Measurements from ENCODE around the gene NPBWR2.
A peak's percentile ranks its signal among the peaks of the same experiment; 100 is the strongest.
"Not testable (repeated sequence)": the region's sequence is repeated elsewhere in the genome, so short reads cannot be mapped to it uniquely, and the experiment has no call there.

Gene NPBWR2

GRCh38 chr20:64143018-64143801 is 35.8 kb upstream of the NPBWR2 start:
- DNase-seq: no peak

GRCh38 chr20:64142590-64142989 is 35.2 kb upstream of the NPBWR2 start:
- DNase-seq: peak; percentile 97

GRCh38 chr20:64140956-64141355 is 33.6 kb upstream of the NPBWR2 start:
- DNase-seq: no peak

GRCh38 chr20:64140061-64140931 is 32.9 kb upstream of the NPBWR2 start:
- no peak for DNase-seq

- no peak for DNase-seq
Measured at GRCh38 chr20:64139199-64140060, 32.1 kb upstream of the NPBWR2 start.

- no peak for DNase-seq
Measured at GRCh38 chr20:64138276-64138815, 31.0 kb upstream of the NPBWR2 start.

- no peak for DNase-seq
Measured at GRCh38 chr20:64137598-64138031, 30.2 kb upstream of the NPBWR2 start.

- no peak for DNase-seq
Measured at GRCh38 chr20:64136004-64136710, 28.8 kb upstream of the NPBWR2 start.

- DNase-seq: not testable (repeated sequence)
Measured at GRCh38 chr20:64134744-64135143, 27.4 kb upstream of the NPBWR2 start.

- no peak for DNase-seq
Measured at GRCh38 chr20:64133951-64134407, 26.6 kb upstream of the NPBWR2 start.

GRCh38 chr20:64131406-64131805 is 24.0 kb upstream of the NPBWR2 start:
- no peak for DNase-seq

- DNase-seq: no peak
Measured at GRCh38 chr20:64130876-64131275, 23.5 kb upstream of the NPBWR2 start.

- no peak for DNase-seq
Measured at GRCh38 chr20:64130271-64130670, 22.9 kb upstream of the NPBWR2 start.

- no peak for DNase-seq
Measured at GRCh38 chr20:64129146-64129782, 21.9 kb upstream of the NPBWR2 start.

GRCh38 chr20:64123517-64123916 is 16.2 kb upstream of the NPBWR2 start:
- DNase-seq: not testable (repeated sequence)

- DNase-seq: not testable (repeated sequence)
Measured at GRCh38 chr20:64122927-64123326, 15.6 kb upstream of the NPBWR2 start.

- DNase-seq: no peak
Measured at GRCh38 chr20:64121586-64121985, 14.2 kb upstream of the NPBWR2 start.

- DNase-seq: no peak
Measured at GRCh38 chr20:64119681-64120341, 12.4 kb upstream of the NPBWR2 start.

GRCh38 chr20:64119301-64119680 is 11.9 kb upstream of the NPBWR2 start:
- DNase-seq: no peak

- not testable (repeated sequence) for DNase-seq
Measured at GRCh38 chr20:64117432-64117777, 10.0 kb upstream of the NPBWR2 start.

All from DMS79 (cell line).